GM18499 (cell line): ENCODE data around the gene KAZN.

Source experiments
- ATAC-seq: cut with Tn5 transposase; IDR thresholded peaks from one replicate; pipeline ENCODE4 v1.9.1; 2021; ENCODE audit warnings: moderate number of reproducible peaks; ENCODE audit not compliant: insufficient read depth, unreplicated experiment

Gene KAZN

DNA sequence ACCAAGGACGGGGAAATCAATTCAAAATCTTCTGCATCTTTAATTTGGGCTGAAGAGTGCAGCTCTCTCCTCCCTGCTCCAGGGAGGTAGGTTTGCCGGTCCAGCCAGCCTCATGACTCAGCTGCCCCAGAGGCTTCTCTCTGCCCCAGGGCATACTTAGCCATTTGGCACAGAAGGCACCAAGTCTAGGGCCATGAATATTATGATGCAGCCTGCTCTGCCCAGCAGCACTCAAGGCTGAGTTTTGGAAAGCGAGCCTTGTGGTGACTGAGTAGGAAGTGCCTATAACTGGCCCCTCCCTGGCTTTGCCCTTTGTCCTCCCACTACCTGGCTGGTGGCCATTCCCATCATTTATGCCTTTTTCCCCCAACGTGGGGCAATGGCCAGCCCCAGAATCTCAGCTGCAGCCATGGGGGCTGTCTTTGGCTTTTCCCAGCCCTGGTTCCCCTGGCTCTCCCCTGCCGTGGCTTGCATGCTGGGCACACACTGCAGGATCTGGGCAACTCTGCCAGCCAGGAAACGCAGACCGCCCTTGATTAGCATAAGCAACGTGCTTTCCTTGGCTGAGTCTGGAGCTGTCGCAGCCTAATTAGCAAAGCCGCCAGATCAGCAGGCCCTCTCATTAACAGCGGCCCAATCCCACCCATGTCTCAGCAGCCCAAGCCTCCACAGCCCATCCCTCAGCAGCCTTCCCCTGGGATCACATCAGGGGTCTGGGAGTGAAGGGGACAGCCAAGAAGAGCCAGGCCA lies 296.5 kb downstream of the KAZN start:
- no peak for ATAC-seq

DNA sequence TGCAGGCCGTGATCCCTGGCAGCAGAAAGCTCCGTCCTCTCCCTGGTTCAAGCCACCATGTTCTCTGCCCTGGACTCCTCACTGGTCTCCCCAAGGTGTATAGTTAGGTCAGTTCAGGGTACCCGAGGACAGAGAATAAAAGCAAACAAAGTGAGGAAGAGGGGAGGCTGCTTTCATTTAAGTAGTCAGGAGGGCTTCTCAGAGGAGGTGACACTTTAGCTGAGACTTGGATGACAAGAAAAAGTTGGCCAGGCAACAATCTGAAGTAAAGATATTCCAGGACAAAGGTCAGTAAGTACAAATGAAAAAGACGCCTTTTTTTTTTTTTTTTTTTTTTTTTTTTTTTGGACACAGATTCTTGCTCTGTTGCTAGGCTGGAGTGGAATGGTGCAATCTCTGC lies 297.2 kb downstream of the KAZN start:
- no peak for ATAC-seq

DNA sequence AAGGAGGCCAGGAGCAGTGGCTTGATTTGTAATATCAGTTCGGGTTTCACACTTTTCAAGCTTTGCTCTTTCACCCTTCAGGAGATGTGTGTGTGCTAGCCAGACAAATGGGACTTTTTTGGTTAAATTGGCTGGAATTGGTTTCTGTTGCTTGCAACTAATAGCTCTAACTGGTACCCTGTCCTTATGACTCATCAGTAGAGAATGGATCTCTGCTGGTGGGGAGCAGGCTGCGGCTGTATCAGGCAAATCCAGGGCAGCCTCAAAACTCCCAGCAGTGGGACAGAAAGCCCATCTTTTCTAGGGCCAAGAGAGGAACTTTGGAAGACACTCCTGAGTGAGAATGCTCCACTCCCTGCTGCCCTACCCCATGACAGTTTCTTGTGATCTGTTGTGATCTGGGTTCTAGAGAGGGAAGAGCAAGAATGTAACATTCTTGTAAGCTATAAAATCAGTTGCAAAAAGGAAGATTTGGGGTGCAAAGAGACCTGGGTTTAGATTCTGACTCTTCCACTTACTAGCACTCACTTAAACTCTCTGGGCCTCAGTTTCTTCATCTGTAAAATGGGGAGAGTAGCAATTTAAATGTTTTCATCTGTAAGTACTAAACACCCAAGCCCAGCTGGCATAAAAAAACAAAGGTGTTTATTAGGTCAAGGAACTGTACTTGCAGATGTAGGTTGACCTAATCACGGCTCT lies 298.0 kb downstream of the KAZN start:
- ATAC-seq, result no peak

DNA sequence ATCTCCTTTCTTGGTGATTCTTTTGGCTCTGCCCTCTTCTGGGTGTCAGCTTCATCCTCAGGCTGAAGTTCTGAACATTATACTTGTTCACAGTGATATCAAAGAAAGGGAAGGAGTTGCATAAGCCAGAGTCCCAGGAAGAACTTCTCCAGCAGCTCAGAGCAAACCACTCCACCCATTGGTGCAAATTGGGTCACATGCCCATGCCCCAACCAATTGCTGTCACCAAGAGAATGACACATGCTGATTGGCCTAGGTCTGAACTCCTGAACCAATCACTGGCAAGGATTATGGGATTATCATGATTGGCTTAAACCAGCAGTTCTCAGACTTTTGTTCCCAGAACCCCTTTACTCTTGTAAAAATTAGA lies 298.6 kb downstream of the KAZN start:
- ATAC-seq, result no peak

DNA sequence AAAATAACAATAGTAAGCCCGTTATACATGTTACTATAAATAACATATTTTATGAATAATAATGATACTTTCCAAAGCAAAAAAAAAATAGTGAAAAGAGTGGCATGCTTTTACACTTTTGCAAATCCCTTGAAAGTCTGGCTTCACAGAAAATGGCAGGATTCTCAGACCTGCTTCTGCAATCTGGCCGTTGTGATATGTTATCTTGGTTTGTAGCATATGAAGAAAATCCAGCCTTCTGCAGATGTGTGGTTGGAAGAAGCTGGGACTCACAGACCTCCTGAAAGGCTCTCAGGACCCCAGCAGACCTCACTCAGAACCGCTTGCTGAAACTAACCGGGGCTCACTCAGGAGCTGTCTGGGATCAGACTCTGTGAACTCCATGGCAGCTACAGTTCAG lies 299.1 kb downstream of the KAZN start:
- no peak for ATAC-seq

DNA sequence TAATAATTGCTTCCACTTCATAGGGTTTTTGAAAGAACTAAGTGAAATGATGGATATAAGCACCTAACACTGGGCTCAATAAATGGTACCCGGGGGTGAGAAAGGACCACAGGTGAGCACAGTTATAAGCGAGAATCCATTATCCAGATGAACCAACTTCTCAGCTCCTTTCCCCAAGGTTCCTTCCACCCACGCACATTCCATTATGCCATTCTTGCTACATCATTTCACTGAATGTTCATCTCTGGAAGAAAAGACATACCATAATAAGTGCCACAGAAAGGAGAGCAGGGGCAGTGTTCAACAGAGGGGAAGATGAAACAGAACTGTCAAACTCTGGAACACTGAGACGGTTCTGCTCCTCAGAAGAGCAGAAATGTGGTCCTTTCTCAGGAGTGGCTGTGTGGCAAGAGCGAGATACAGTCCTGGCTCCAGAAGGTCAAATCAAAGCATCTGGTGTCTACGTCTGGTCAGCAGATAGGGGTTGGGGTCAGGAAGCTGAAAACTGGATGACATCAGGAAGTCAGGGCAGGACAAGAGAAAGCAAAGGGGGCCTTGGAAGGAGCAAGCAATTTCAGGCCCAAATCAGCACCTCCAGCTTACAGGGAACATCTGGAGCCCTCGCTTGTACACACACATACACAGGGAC lies 299.6 kb downstream of the KAZN start:
- ATAC-seq, result no peak

DNA sequence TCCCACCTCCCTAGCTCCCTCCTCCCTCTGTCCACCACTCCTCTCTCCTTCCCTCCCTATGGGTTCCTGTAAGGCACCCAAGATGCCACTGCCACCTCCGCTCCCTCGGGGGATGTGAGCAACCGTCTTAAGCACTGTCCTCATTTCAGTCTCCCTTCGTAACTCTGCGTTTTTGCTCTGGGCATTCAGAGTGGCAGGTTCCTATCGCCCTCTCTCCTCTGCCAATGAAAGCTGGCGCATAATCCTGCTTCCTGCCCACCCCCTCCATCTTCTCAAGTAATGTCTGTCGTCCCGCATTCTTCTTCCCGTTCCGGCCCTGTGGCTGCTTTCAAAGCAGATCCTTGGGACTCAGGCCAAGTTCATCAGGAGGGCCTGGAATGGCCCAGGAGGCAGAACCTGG lies 301.2 kb downstream of the KAZN start:
- ATAC-seq, result no peak

DNA sequence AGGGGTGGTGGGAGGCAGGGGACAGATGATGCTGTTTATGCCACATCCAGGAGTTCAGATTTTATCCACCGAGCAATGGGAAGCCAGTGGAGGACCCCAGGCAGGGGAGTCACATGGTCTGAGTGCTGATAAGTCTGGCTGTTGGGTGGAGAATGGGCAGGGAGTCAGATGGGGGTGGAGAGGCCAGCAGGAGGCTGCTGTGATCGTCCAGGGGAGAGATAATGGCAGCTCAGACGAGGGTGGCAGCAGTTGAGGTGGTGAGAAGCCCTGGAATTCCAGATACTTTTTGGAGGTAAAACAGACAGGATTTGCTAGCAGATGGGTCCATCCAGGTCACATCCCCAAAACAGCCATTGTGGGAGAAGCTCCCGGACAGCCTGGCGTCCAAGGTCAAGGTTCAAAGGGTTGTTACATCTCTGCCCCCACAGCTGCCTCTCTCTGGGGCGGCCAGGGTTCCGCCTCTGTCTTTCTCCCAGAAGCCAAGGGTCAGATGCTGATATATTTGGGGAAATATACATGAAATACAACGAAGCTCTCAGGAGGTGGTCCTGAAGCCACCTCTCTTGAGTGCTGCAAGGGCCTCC lies 303.0 kb downstream of the KAZN start:
- no peak for ATAC-seq

DNA sequence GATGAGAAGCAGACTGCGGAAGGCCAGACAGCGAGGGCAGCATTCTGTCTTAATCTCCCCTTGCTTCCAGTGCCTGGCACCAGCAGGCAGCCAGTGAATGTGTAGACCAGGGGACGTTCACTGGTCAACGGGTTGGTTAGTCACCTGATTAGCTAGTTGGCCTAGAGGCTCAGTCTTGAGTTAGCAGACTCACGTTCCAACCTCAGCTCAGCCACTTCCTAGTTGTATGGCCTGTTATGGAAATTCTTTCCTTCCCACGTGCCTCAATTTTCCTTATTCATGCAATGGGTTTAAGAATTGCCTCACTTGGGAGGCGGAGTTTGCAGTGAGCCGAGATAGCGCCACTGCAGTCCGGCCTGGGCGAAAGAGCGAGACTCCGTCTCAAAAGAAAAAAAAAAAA lies 305.4 kb downstream of the KAZN start:
- ATAC-seq, result no peak

DNA sequence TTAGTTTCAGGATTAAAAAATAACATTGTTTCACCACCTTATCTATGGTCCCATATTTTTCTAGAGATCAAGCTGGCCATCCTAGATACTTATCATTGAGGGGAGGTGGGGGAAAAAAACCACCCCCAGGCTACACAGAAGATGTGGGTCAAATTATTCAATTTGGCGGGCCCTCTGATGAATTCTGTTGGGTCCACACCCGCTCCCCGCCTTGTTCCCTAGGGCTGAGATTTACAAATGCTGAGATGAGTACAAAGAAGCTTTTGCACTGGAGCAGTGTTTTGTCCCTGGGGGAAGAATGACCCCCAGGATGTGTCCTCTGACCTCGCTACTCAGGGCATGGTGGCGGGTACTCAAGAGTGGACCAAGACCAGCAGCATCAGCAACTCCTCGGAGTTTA lies 308.2 kb downstream of the KAZN start:
- ATAC-seq, result no peak

DNA sequence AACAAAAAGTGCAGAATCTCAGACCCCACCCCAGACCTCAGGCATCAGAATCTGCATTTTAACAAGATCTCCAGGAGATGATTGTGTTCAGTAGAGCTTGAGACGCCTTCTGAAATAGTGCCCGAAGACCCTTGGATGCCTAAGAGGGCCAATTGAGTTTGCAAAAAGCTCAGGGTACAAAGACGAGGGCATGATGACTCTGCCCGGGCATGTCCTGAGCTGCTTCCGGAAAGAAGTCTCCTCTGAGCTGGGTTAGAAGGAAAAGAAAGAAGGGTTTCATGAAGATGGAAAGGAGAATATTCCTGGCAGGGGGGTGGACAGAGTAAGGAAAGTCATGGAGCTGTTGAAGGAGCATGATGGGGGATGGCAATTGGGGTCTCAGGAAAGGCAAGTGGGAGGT lies 308.9 kb downstream of the KAZN start:
- ATAC-seq, result no peak

DNA sequence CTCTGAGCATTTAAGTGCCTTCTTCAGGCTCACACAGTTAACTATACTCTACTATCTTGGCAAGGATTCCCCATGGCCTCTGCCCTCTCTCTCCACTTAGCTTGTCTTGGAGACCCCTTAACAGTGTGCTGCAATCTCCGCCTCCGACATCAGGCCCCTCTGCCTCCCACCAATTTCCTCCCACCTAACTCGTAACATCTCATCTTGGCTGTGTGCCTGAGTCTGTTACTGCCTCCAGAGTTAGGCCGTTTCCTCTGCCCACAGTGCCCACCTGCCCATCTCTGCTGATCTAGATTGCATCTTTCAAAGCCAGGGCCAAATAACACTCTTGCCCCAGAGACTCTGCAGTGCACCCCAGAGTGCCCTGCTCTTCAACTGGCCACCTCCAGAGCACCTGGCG lies 310.8 kb downstream of the KAZN start:
- no peak for ATAC-seq

DNA sequence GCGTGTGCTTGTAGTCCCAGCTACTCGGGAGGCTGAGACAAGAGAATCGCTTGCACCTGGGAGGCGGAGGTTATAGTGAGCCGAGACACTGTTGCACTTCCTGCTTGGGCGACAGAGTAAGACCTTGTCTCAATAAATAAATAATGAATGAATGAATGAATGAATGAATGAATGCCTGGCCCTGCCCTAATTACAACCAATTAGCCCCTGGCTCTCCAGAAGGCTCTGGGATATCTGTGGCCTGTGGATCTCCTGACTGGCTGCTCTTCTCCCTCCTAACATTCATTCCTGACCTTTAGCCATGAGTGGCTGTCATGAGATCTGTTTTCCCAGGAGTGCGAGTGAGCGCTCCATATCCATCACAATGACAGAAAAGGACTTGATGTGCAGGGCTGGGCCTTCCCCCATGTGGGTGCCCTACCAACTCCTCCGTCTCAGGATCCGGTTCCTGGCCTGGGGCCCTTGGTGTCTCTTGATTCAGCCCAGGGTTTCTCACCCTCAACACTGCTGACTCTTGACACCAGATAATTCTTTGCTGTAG lies 311.5 kb downstream of the KAZN start:
- ATAC-seq, result no peak

DNA sequence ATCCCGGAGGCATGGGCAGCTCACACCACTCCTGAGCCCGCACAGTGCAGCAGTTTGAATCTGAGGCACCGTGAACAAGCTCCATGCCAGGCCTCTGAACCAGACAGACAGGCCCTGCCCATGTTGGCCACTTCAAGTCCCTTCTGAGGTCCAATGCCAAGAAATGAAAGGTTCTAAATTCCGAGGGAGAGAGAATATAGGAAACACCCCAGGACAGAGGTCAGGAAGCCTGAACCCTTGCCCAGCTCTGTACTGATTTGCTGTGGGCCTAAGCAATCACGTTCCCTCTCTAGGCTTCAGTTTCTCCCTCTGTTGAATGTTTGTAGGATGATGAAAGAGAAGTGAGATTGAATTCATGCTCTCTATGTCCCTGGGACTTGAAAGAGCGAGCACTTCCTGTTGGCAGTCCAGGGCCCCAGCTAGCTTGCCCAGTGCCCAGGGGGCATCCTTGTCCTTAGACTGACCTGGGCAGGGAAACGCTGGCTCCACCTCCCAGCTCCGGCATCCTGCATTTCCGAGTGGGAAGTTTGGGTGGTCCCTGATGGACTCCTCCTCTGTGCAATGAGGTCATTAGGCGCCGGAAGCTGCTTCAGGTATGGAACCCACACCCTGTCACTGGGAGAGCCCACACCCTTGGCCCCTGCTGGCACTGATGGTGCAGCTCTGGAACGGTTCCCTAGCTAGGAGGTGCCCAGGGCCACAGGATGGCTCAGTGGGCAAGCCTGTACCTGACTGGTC lies 312.7 kb downstream of the KAZN start:
- ATAC-seq, result no peak

DNA sequence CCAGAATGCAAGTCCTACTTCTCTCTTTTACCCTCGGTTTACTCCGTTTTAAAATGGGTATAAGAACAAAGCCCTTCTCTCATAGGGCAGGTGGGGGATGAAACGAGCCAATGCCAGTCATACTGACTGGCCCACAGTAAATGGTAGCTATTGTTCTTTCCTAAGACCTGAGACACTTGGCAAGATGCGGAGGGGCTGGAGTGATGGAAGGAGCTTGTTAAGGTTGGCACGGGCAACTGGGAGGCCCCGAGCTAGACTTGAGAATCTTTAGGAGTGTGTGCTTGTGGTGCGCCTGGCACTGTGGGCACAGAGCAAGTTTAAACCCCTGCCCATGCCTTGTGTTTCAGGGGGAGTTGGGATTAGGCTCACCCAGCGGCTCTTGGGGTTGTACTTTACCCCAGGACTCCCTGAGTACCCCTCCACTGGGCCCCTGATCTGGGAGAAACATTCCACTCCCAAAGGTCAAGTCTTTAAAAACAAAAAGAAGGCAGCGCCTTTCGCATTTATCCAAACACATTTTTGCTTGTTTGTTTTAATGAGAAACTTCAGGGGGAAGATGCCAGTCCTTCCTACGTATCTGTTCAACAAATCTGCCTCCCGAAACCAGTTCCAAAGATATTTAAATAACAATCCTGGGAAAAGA lies 314.5 kb downstream of the KAZN start:
- ATAC-seq, result no peak

DNA sequence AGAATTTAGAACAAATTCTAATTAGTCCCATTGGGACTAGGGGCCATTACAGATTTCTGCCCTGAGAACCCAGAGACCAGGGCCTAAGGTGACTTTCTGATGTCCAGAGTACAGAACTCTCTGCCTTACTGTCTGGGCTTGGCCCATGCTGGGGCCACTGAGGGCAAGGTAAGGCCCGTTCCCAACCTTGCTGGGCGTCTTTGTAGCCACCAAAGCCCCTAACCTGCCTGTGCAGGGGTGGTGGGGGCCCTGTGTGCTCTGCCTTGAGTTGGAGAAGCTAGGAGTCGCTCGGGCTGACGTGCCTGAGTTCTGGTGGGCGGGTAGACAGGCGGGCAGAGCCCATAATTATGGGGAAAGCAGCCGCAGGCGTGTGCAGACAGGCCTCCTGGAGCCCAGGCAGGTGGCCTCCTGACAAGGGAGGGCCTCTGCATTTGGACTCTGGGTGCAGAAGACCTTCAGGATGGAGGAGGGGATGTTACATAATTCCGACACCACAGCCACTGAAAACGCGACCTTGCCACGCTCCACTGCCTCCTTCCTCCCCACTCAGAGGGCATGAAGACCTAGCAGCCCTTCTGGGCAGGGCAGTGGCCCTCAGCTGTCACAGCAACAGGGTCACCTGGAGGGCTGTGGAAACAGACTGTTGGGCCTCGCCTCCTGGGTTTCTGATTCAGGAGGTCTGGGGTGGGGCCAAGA lies 315.1 kb downstream of the KAZN start:
- ATAC-seq, result no peak

DNA sequence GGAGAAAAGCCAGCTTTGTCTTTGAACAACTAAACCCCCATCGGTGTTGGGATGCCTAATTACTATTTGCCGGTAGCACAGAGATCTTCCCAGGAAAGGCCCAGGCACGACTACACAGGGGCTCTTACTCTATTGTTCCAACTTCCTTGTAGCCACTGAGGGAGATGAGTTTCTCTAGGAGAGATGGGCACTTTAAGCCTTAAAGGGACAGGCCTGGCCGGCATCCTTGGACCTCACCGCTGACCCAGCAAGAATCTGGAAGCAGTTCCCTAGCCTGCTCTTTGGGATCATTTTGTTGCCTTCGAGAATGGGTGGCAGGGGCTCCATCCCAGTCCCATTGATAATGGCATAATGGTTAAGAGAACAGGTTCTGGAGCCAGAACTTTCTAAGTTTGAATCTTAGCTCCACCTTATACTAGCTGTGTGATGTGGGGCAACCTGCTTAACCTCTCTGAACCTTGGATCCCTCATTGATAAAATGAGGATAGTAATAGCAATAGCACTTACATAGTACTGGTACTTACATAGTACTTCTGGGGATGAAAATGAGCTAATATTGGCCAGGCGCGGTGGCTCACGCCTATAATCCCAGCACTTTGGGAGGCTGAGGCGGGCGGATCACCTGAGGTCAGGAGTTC lies 316.0 kb downstream of the KAZN start:
- no peak for ATAC-seq

DNA sequence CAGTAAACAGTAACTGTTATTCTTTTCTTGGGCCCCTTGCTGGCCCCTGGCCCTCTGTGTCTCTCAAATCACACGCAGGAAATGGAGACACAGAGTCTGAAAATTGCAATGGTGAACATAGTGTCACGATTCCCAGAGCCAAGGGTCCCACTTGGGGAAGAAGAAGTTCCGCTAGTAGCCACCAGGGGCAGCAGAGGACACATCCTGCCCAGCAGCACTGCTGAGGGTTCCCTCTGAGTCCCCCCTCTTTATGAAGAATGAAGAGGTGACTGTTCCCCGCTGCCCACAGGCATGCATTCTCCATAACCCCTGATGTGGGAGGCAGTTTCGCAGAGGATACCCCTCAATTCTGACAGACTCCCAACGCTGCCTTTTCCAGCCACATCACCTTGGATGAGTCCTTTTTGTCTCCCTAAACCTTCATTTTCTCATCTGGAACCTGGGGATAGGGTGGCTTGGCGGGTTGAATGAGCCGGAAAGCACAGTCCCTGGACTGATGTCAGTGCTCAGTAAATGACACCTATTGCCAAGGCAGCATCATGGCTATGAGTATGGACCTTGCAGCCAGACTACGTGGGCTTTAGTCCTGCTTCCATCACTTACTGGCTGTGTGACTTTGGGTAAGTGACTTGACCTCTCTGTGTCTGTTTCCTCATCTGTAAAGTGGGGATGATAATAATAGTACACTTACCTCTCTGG lies 317.0 kb downstream of the KAZN start:
- ATAC-seq, result no peak
